HG02588 (cell line): ENCODE data around the gene MYL2.
"Not testable (repeated sequence)": the region's sequence is repeated elsewhere in the genome, so short reads cannot be mapped to it uniquely, and the experiment has no call there.

Source experiments
- ATAC-seq: cut with Tn5 transposase; IDR thresholded peaks from one replicate; pipeline ENCODE4 v1.9.1; 2021; ENCODE audit warnings: mild to moderate bottlenecking, moderate library complexity; ENCODE audit not compliant: unreplicated experiment

Gene MYL2

GRCh38 chr12:110920324-110920910 lies at the start of gene MYL2:
Gene MYL2 (minus strand): TSS chr12:110920579. CDS start chr12:110920529, 50 bp downstream.
- no peak for ATAC-seq

- ATAC-seq = no peak
Observed at GRCh38 chr12:110966081-110966760, 45.8 kb upstream of the MYL2 start.

- no peak for ATAC-seq
Observed at GRCh38 chr12:110965574-110965973, 45.2 kb upstream of the MYL2 start.

- ATAC-seq = no peak
Observed at GRCh38 chr12:110960795-110961194, 40.4 kb upstream of the MYL2 start.

- ATAC-seq = no peak
Observed at GRCh38 chr12:110957652-110958051, 37.3 kb upstream of the MYL2 start.

- no peak for ATAC-seq
Observed at GRCh38 chr12:110957159-110957558, 36.8 kb upstream of the MYL2 start.

- ATAC-seq = not testable (repeated sequence)
Observed at GRCh38 chr12:110950867-110951266, 30.5 kb upstream of the MYL2 start.

- not testable (repeated sequence) for ATAC-seq
Observed at GRCh38 chr12:110950466-110950865, 30.1 kb upstream of the MYL2 start.

- ATAC-seq = no peak
Observed at GRCh38 chr12:110948041-110948440, 27.7 kb upstream of the MYL2 start.

GRCh38 chr12:110943373-110943772 lies 23.0 kb upstream of the MYL2 start:
- no peak for ATAC-seq

- no peak for ATAC-seq
Observed at GRCh38 chr12:110941391-110941790, 21.0 kb upstream of the MYL2 start.

- no peak for ATAC-seq
Observed at GRCh38 chr12:110940933-110941332, 20.6 kb upstream of the MYL2 start.

GRCh38 chr12:110940296-110940695 lies 19.9 kb upstream of the MYL2 start:
- no peak for ATAC-seq

GRCh38 chr12:110937104-110937641 lies 16.8 kb upstream of the MYL2 start:
- ATAC-seq = no peak

GRCh38 chr12:110936367-110937103 lies 16.2 kb upstream of the MYL2 start:
- ATAC-seq = no peak

GRCh38 chr12:110935588-110935987 lies 15.2 kb upstream of the MYL2 start:
- no peak for ATAC-seq

GRCh38 chr12:110934093-110934852 lies 13.9 kb upstream of the MYL2 start:
- ATAC-seq = no peak

GRCh38 chr12:110933326-110933974 lies 13.1 kb upstream of the MYL2 start:
- no peak for ATAC-seq

GRCh38 chr12:110932046-110932445 lies 11.7 kb upstream of the MYL2 start:
- no peak for ATAC-seq

GRCh38 chr12:110931315-110931728 lies 10.9 kb upstream of the MYL2 start:
- ATAC-seq = no peak
